H1 (cell line): ENCODE measurements around the gene TSHZ2. TPM values are rescaled to one million over a fixed set of nuclear protein-coding genes. Genes with fewer than 3 reads are reported as not detected.

Source experiments
- CTCF ChIA-PET: fragments of 300-600 bp; sonication (Branson Sonifier 250); formaldehyde crosslinking; loops from one replicate; lab custom pipeline; 2021; ENCODE audit not compliant: partially characterized antibody; lab: Charles Lee
- POLR2A ChIA-PET: fragments of 300-600 bp; sonication (Branson Sonifier 250); formaldehyde crosslinking; loops from one replicate; lab custom pipeline; 2021; ENCODE audit warnings: inconsistent platforms; ENCODE audit not compliant: partially characterized antibody; lab: Charles Lee
- DNase-seq, 2 experiments: peaks; one replicate each; pipeline versions ENCODE4 v3.0.0 to v3.0.0-alpha.2; 2010 to 2022; ENCODE audit warnings: low spot score in 2 of 2, low read depth in 1 of 2, mixed read lengths in 1 of 2
- FAIRE-seq: peaks from 2 replicates; lab custom pipeline; 2011; peaks lifted over from hg19 to GRCh38; lab: Jason Lieb, UNC
- H2AFZ ChIP-seq: 2 replicates; pipeline ENCODE4 v1.8.1; 2012; ENCODE audit warnings: low read length, inconsistent platforms
- H2AK5ac ChIP-seq: 2 replicates; pipeline ENCODE4 v1.6.1; 2013; ENCODE audit warnings: low read depth, low read length
- H2BK120ac ChIP-seq: replicated peaks from 2 replicates; pipeline ENCODE3; 2013; ENCODE audit warnings: low read depth, low read length, inconsistent platforms
- H2BK12ac ChIP-seq: 2 replicates; pipeline ENCODE4 v1.6.1; 2013; ENCODE audit warnings: low read depth, low read length
- H2BK15ac ChIP-seq: 2 replicates; pipeline ENCODE4 v1.6.1; 2013; ENCODE audit warnings: low read length
- H2BK20ac ChIP-seq: 2 replicates; pipeline ENCODE4 v1.6.1; 2013; ENCODE audit warnings: low read length
- H2BK5ac ChIP-seq: 2 replicates; pipeline ENCODE4 v1.6.1; 2013; ENCODE audit warnings: low read depth, low read length
- H3K14ac ChIP-seq: 2 replicates; pipeline ENCODE4 v1.6.1; 2013; ENCODE audit warnings: inconsistent platforms; ENCODE audit not compliant: insufficient read length
- H3K18ac ChIP-seq: 2 replicates; pipeline ENCODE4 v1.6.1; 2013; ENCODE audit warnings: low read length; ENCODE audit errors: extremely low read depth
- H3K23ac ChIP-seq: 2 replicates; pipeline ENCODE4 v1.6.1; 2013; ENCODE audit warnings: inconsistent platforms; ENCODE audit not compliant: insufficient read length
- H3K23me2 ChIP-seq: 2 replicates; pipeline ENCODE4 v1.6.1; 2013; ENCODE audit warnings: low read depth, low read length
- H3K27ac ChIP-seq: 2 replicates; pipeline ENCODE4 v1.6.1; 2011; ENCODE audit warnings: low read depth, low read length, inconsistent platforms
- H3K27me3 ChIP-seq, 4 experiments: replicated peaks in 1 of 4; 1 replicate in 1 of 4; 2 replicates in 3 of 4; pipeline versions ENCODE4 v1.6.1 to v1.8.1; 2011 to 2013; ENCODE audit warnings: low read length in 3 of 4, mild to moderate bottlenecking in 3 of 4, inconsistent platforms in 2 of 4, mixed read lengths in 2 of 4, moderate library complexity in 1 of 4; ENCODE audit not compliant: control insufficient read depth in 3 of 4, insufficient read depth in 3 of 4; ENCODE audit errors: extremely low read depth in 1 of 4
- H3K36me3 ChIP-seq, 4 experiments: 2 replicates each; pipeline versions ENCODE4 v1.6.1 to v1.8.1; 2011 to 2013; ENCODE audit warnings: mild to moderate bottlenecking in 4 of 4, low read length in 3 of 4, moderate library complexity in 2 of 4, control low read depth in 1 of 4, inconsistent platforms in 1 of 4; ENCODE audit not compliant: insufficient read depth in 4 of 4, control insufficient read depth in 2 of 4
- H3K4ac ChIP-seq: replicated peaks from 2 replicates; pipeline ENCODE3; 2013; ENCODE audit warnings: low read length, low read depth, mixed read lengths, inconsistent platforms; ENCODE audit not compliant: insufficient read length
- H3K4me1 ChIP-seq, 4 experiments: replicated peaks in 1 of 4; 1 replicate in 1 of 4; 2 replicates in 3 of 4; pipeline versions ENCODE4 v1.6.1 to v1.8.1; 2011 to 2013; ENCODE audit warnings: low read length in 3 of 4, inconsistent platforms in 2 of 4, mixed read lengths in 1 of 4; ENCODE audit not compliant: insufficient read depth in 4 of 4, control insufficient read depth in 3 of 4
- H3K4me2 ChIP-seq, 2 experiments: 2 replicates each; pipeline versions ENCODE4 v1.6.1 to v1.8.1; 2011 to 2013; ENCODE audit warnings: low read depth in 2 of 2, low read length in 2 of 2, control low read depth in 1 of 2, inconsistent platforms in 1 of 2, mild to moderate bottlenecking in 1 of 2; ENCODE audit not compliant: insufficient read depth in 1 of 2
- H3K4me3 ChIP-seq, 4 experiments: fragments of 200-600, 300-600 bp in 1 of 4; sonication (generic), shearing (Covaris generic), sonication (Bioruptor Twin) in 1 of 4; 2 replicates each; pipeline versions ENCODE4 v1.5.1 to v1.8.1; 2011 to 2016; ENCODE audit warnings: low read length in 4 of 4, low read depth in 3 of 4, control low read depth in 2 of 4, inconsistent platforms in 2 of 4, mild to moderate bottlenecking in 2 of 4, mixed read lengths in 1 of 4, moderate library complexity in 1 of 4; ENCODE audit not compliant: insufficient read depth in 2 of 4; ENCODE audit errors: extremely low read depth in 1 of 4
- H3K56ac ChIP-seq: replicated peaks from 2 replicates; pipeline ENCODE3; 2013; ENCODE audit warnings: low read depth, mild to moderate bottlenecking, mixed read lengths, low read length, inconsistent platforms; ENCODE audit not compliant: insufficient read length
- H3K79me1 ChIP-seq: 2 replicates; pipeline ENCODE4 v1.6.1; 2013; ENCODE audit warnings: low read depth, low read length, control low read depth
- H3K79me2 ChIP-seq, 2 experiments: 2 replicates each; pipeline versions ENCODE4 v1.6.1 to v1.8.1; 2012 to 2013; ENCODE audit warnings: low read length in 2 of 2, mild to moderate bottlenecking in 2 of 2, inconsistent platforms in 1 of 2; ENCODE audit not compliant: insufficient read depth in 2 of 2, control insufficient read depth in 1 of 2
- H3K9ac ChIP-seq, 4 experiments: replicated peaks in 1 of 4; 1 replicate in 1 of 4; 2 replicates in 3 of 4; pipeline versions ENCODE4 v1.6.1 to v1.8.1; 2011 to 2013; ENCODE audit warnings: low read depth in 3 of 4, low read length in 3 of 4, control low read depth in 2 of 4, mild to moderate bottlenecking in 2 of 4, moderate library complexity in 2 of 4, inconsistent platforms in 1 of 4; ENCODE audit errors: extremely low read depth in 1 of 4
- H3K9me3 ChIP-seq, 2 experiments: 2 replicates each; pipeline versions ENCODE4 v1.6.1 to v1.8.1; 2012 to 2013; ENCODE audit warnings: mild to moderate bottlenecking in 2 of 2, moderate library complexity in 2 of 2, control low read depth in 1 of 2, inconsistent platforms in 1 of 2, low read depth in 1 of 2, low read length in 1 of 2, mixed read lengths in 1 of 2; ENCODE audit not compliant: insufficient read depth in 2 of 2
- H4K20me1 ChIP-seq, 2 experiments: replicated peaks in 1 of 2; 2 replicates each; pipeline versions ENCODE3 to v1.8.1; 2011 to 2013; ENCODE audit warnings: inconsistent platforms in 2 of 2, low read length in 2 of 2, mild to moderate bottlenecking in 1 of 2; ENCODE audit not compliant: insufficient read depth in 2 of 2, control insufficient read depth in 1 of 2
- H4K5ac ChIP-seq: 2 replicates; pipeline ENCODE4 v1.6.1; 2013; ENCODE audit warnings: low read length, low read depth, mixed read lengths, inconsistent platforms; ENCODE audit not compliant: insufficient read length
- H4K8ac ChIP-seq: 2 replicates; pipeline ENCODE4 v1.8.0; 2013; ENCODE audit warnings: mild to moderate bottlenecking, moderate library complexity, low read length, inconsistent platforms; ENCODE audit not compliant: insufficient read depth; ENCODE audit errors: extremely low read depth
- H4K91ac ChIP-seq: replicated peaks from 2 replicates; pipeline ENCODE3; 2013; ENCODE audit warnings: low read length, mixed read lengths, inconsistent platforms; ENCODE audit not compliant: insufficient read length
- RFX5 ChIP-seq: IDR thresholded peaks from 2 replicates; pipeline ENCODE4 v1.6.1; 2011; ENCODE audit warnings: low read depth, low read length, improper control_type of control experiment, borderline replicate concordance
- RNF2 ChIP-seq: fragments of 200-900, 300-1000 bp; sonication (generic); IDR thresholded peaks from 2 replicates; pipeline ENCODE4 v1.7.1; 2016; ENCODE audit warnings: borderline replicate concordance, low read depth, mild to moderate bottlenecking, antibody characterized with exemption, low read length; ENCODE audit not compliant: poor library complexity, severe bottlenecking; ENCODE audit errors: missing control alignments
- WGBS, 2 experiments: shearing (Covaris generic) in 1 of 2; methylation state at CpG; one replicate each; pipeline versions ENCODE4 v1.1.6 to v1.1.7; 2013 to 2015; ENCODE audit warnings: low lambda C conversion rate in 2 of 2, mixed read lengths in 2 of 2, inconsistent platforms in 1 of 2, low coverage in 1 of 2, missing lambda C conversion rate in 1 of 2; ENCODE audit not compliant: insufficient replicate concordance in 2 of 2, insufficient coverage in 1 of 2, insufficient read length in 1 of 2; ENCODE audit errors: extremely low coverage in 1 of 2, missing lambda C conversion rate in 1 of 2; 5-methylcytosine and 5-hydroxymethylcytosine counted together
- polyA plus RNA-seq, 7 experiments: library from polyadenylated mRNA; depleted of rRNA in 3 of 7; stranded (reverse) in 5 of 7; unstranded in 2 of 7; fragments of >200 nt in 5 of 7; fragments of 200-250 nt in 2 of 7; gene quantifications; 1 replicate in 5 of 7; 2 replicates in 1 of 7; 4 replicates in 1 of 7; pipeline versions ENCODE4 v1.2.1 to v1.2.3, GENCODE V29; 2011 to 2013; ENCODE audit warnings: missing spikeins in 2 of 7, mixed read lengths in 2 of 7
- total RNA-seq: library from RNA; stranded (reverse); fragmentation: NEBNext Ultra II Directional; extraction: Animal tissue kit (Norgen Biotek cat#: 25700); gene quantifications from 2 replicates; pipeline ENCODE4 v1.2.1, GENCODE V29; 2021
- TF ChIP-seq, protein P1 (sequence below), 3 experiments: IDR thresholded peaks; 1 replicate in 2 of 3; 2 replicates in 1 of 3; pipeline versions ENCODE4 v1.5.1 to v1.6.1; 2011; ENCODE audit warnings: low read length in 3 of 3, mild to moderate bottlenecking in 3 of 3, inconsistent platforms in 2 of 3, low read depth in 1 of 3, moderate library complexity in 1 of 3; ENCODE audit not compliant: insufficient read depth in 1 of 3; ENCODE audit errors: control extremely low read depth in 1 of 3

TSHZ2 gene
- total and polyA plus RNA-seq, 2 of the 8 experiments (the other 6 are each of a cell fraction or from before 2014, with no cell fraction given) = 0.14 to 0.30 TPM

DNA sequence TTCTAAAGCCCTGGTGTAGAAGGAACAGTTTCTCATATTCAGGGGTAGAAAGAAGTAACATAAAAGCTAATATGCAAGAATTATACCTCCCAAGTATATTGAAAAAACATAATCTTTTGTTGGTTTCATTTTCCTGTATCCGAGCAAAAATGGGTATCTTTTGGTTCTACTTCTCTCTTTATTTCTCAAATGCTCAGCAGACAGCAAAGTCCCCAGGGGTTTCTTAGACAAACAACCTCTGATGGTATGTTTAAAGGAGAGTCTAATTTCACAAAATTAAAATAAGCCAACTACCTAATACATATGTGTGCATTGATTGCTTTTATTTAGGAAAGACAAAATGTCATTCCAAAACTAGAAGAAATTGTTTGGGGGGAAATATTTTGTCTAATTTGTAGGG is 131.0 kb downstream of the TSHZ2 start:
- Histone ChIP-seq H3K79me1 (no peaks in the 10 kb centered on the region), H3K18ac (no peak overlapping the region), H3K79me2 (no peaks in the 10 kb centered on the region), H2BK12ac (no peak overlapping the region), H2AFZ (no peak overlapping the region), H3K4me1 (no peaks in the 10 kb centered on the region), H3K4me3 (no peak overlapping the region), H3K9ac (no peak overlapping the region), H3K27me3 (no peaks in the 10 kb centered on the region), H2BK20ac (no peak overlapping the region), H2BK120ac (no peak overlapping the region), H3K36me3 (no peaks in the 10 kb centered on the region), H4K8ac (no peak overlapping the region), H3K56ac (no peak overlapping the region), H4K91ac (no peak overlapping the region), H3K14ac (no peak overlapping the region), H4K5ac (no peak overlapping the region), H3K23me2 (no peaks in the 10 kb centered on the region), H3K23ac (no peak overlapping the region), H4K20me1 (no peaks in the 10 kb centered on the region), H3K4me2 (no peak overlapping the region), H2BK5ac (no peak overlapping the region), H2AK5ac (no peak overlapping the region), H2BK15ac (no peak overlapping the region), H3K27ac (no peak overlapping the region), H3K4ac (no peak overlapping the region), H3K9me3 (no peaks in the 10 kb centered on the region)
- TF ChIP-seq RFX5 (no peak), RNF2 (no peak)
- TF ChIP-seq, protein P1, sequence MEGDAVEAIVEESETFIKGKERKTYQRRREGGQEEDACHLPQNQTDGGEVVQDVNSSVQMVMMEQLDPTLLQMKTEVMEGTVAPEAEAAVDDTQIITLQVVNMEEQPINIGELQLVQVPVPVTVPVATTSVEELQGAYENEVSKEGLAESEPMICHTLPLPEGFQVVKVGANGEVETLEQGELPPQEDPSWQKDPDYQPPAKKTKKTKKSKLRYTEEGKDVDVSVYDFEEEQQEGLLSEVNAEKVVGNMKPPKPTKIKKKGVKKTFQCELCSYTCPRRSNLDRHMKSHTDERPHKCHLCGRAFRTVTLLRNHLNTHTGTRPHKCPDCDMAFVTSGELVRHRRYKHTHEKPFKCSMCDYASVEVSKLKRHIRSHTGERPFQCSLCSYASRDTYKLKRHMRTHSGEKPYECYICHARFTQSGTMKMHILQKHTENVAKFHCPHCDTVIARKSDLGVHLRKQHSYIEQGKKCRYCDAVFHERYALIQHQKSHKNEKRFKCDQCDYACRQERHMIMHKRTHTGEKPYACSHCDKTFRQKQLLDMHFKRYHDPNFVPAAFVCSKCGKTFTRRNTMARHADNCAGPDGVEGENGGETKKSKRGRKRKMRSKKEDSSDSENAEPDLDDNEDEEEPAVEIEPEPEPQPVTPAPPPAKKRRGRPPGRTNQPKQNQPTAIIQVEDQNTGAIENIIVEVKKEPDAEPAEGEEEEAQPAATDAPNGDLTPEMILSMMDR (IDR thresholded peaks at IDR 0.05; ENCODE audit: control extremely low read depth in 1 of 3, insufficient read depth in 1 of 3, low read depth in 1 of 3, low read length in 3 of 3) = no peak
- 89% methylated on average over 1 of the region's 1 CpG; no CpG with 5 or more reads in 1 of the 2 experiments for WGBS, 2 experiments
- no peak for FAIRE-seq
- ChIA-PET POLR2A (no interaction called here), CTCF (no interaction called here)
- no peak for DNase-seq
